ENCODE results near the gene NMNAT2.

- no peak for TF ChIP-seq CTCF (conservative IDR thresholded peaks at IDR 0.05; ENCODE audit: low read depth, low read length)
- TF ChIP-seq POLR2A (IDR thresholded peaks at IDR 0.05; ENCODE audit: low read depth, low read length), result no peak
- TF ChIP-seq SMC3 (IDR thresholded peaks at IDR 0.05; ENCODE audit: low read depth, low read length), result no peak
- TF ChIP-seq MAZ (IDR thresholded peaks at IDR 0.05; ENCODE audit: borderline replicate concordance, low read depth, low read length), result no peak
- no peak for TF ChIP-seq RFX5 (IDR thresholded peaks at IDR 0.05; ENCODE audit: low read depth, low read length)
Observed at GRCh38 chr1:183239793-183240525, 178.2 kb downstream of the NMNAT2 start.

Data from IMR-90 (cell line).